ENCODE measurements around the gene TCL1B. TPM values are rescaled to one million over a fixed set of nuclear protein-coding genes. Genes with fewer than 3 reads are reported as not detected.

TCL1B gene, protein sequence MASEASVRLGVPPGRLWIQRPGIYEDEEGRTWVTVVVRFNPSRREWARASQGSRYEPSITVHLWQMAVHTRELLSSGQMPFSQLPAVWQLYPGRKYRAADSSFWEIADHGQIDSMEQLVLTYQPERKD
- not detected in 2 replicates for total RNA-seq (2014; rRNA removed; shearing (Covaris generic); ENCODE audit: low replicate concordance)

DNA sequence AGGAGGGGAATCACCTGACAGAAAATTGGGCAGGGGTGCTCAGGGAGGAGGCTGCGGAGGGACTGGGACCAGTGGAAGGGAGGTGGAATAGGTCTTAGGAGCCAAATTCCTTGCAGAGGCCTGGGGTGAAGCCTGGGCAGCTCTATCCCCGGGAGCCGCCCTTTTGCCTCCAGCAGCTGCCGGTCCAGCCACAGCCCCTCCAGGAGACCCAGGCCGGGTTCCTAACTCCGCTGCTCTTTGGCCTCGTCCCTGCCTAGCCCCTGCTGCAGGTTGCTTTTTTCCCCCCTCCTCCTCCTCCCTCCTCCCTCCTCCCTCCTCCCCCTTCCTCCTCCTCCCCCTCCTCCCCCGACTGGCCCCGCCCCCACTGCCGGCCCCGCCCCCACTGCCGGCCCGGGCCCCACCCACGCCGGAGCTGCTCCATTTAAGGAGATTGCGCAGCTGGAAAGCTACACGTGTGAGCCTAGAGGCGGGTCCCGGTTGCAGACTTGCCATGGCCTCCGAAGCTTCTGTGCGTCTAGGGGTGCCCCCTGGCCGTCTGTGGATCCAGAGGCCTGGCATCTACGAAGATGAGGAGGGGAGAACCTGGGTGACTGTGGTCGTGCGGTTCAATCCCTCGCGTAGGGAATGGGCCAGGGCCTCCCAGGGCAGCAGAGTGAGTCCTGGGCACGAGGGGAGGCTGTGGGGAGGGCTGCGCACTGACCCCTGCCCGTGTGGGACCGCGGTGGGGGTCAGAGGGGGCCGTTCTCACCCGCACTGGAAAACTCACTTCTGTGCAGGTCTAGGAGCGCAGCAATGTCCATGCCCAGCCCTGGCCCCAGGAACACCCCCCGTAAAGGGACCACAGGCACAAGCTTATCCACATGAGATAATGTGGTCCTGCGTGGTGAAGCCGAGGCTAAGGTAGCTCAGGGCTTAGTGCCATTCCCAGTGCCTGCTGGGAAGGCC lies at the start of gene TCL1B:
TCL1B (plus strand) TSS at position 449 of the 945 bp plus-strand sequence; CDS start at position 491, 42 bp downstream.
- Histone ChIP-seq H3K9me3 (no peaks in the 10 kb centered on the region), H3K27me3 (no peaks in the 10 kb centered on the region), H3K4me3 (no peak within 1 kb of the TSS), H3K36me3 (no peaks in the 10 kb centered on the region)
- DNase-seq: no peak

DNA sequence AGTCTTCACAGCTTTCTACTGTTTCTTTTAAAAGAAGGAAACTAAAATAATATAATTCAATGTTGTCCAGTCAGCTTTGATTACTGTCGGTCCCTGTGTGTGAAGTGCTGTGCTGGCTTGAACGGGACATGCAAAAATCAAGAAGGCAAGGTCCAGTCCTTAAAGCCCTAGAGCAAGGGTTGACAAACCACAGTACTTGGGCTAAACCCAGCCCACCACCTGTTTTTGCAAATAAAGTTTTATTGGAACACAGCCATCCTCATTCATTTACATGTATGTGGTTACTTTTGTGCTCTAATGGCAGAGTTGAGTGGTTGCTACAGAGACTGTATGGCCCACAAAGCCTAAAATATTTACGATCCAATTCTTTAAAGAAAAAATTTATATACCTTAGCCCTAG lies 41.2 kb upstream of the TCL1B start:
- no peaks in the 10 kb centered on the region for H3K36me3 ChIP-seq
- DNase-seq: no peak
- H3K9me3 ChIP-seq: no peaks in the 10 kb centered on the region
- no peaks in the 10 kb centered on the region for H3K27me3 ChIP-seq
- no peak overlapping the region for H3K4me3 ChIP-seq

DNA sequence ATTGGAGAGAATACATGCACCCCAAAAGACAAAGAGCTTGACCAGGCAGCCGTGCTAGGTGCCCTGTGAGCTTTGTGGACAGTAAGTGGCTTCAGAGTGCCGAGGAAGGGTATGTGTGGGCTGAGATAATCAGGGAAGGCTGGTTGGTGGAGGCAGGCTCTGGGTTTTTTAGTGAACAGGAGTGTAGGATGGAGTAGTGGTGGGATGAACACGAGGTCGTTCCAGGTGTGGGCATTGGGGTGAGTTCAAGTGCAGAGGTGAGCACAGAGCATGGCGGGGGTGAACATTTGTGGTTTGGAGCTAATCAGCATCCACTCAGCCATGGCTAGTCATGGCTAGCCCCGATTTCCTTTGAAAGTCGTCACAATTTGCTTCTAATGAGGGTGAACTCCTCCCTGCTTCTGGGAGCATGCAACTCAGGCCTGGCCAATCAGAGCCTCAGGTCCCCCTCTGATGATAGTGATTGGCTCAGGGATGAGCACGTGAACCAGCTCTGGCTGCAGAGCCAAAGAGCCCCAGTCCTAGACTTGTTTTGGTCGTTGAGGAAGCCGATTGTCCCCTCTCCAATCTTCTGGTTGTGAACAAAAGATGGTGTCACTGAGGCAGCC lies 40.7 kb upstream of the TCL1B start:
- H3K4me3 ChIP-seq: no peak overlapping the region
- DNase-seq: no peak
- H3K36me3 ChIP-seq: no peaks in the 10 kb centered on the region
- no peaks in the 10 kb centered on the region for H3K9me3 ChIP-seq
- H3K27me3 ChIP-seq: no peaks in the 10 kb centered on the region

DNA sequence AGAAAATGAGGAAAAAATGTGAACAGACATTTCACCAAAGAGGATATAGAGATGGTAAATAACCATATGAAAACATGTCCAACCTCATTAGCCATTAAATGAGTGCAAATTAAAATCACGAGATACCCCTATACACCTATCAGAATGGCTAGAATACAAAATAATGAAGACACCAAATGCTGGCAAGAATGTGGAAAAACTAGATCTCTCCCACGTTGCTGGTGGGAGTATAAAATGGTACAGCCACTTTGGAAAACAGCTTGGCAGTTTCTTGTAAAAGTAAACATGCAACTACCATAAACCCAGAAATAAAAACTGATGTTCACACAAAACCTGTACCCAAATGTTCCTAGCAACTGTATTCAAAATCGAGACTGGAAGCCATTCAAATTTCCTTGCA lies 38.3 kb upstream of the TCL1B start:
- Histone ChIP-seq H3K9me3 (no peaks in the 10 kb centered on the region), H3K4me3 (no peak overlapping the region), H3K27me3 (no peaks in the 10 kb centered on the region), H3K36me3 (no peaks in the 10 kb centered on the region)
- DNase-seq: no peak

GRCh38 chr14:95649230-95649629 lies 37.0 kb upstream of the TCL1B start:
- no peaks in the 10 kb centered on the region for H3K9me3 ChIP-seq
- no peak overlapping the region for H3K4me3 ChIP-seq
- H3K27me3 ChIP-seq: no peaks in the 10 kb centered on the region
- no peaks in the 10 kb centered on the region for H3K36me3 ChIP-seq
- DNase-seq: no peak

DNA sequence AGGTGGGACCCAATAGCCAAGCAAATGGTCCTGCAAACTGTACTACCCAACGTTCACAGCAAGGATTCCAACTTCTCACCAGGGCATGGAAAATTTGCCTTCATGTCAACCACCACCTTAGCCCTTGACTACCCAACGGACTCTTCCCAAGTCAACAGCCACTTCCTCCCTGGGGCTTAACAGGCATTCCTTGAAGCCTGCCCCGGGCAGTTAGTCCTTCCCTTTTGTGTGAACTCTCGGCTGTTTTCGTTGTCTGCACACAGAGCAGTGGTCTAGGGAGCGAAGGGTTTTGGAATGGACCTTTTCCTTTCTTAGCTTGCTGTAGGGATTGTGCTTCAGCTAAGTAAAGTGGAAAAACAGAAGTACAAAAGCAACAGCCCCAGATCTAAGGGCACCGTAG lies 35.2 kb upstream of the TCL1B start:
- H3K4me3 ChIP-seq: no peak overlapping the region
- no peaks in the 10 kb centered on the region for H3K27me3 ChIP-seq
- H3K9me3 ChIP-seq: no peaks in the 10 kb centered on the region
- H3K36me3 ChIP-seq: no peaks in the 10 kb centered on the region
- no peak for DNase-seq

DNA sequence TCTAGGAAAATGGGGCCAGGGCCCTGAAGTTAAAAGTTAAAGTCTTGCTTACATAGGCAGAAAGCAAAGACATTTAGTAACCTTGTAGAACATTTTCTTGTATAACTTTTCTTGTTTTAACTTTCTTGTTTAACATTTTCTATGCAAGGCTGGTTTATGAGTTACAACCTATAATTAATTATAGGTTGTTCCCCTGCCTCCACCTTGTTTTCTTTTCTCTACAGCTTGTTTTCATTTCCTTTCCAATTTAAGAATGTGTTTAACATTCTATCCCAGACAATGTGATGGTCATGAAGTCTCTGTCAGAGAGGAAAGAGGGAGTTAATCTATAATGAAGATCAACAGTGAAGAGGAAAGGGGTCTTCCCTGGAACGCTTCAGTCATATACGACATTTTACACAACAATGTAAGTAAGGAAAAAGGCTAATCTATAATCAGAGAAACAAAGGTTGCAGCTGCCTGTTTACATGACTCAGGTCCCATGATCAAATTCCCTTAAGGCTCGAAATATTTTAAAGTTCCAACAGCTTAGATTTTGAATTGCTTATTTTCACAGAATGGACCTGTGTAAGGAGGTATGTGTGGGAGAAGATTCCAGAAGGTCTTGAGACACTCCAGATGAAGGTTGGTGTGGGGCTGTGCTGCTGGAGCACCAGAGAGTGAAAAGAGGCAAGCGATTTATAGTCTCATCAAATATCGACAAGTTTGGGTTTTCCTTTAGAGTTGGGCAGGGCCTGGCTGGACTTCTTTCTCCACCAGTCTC lies 34.2 kb upstream of the TCL1B start:
- DNase-seq: no peak
- no peaks in the 10 kb centered on the region for H3K9me3 ChIP-seq
- H3K27me3 ChIP-seq: no peaks in the 10 kb centered on the region
- H3K4me3 ChIP-seq: no peak overlapping the region
- H3K36me3 ChIP-seq: no peaks in the 10 kb centered on the region

DNA sequence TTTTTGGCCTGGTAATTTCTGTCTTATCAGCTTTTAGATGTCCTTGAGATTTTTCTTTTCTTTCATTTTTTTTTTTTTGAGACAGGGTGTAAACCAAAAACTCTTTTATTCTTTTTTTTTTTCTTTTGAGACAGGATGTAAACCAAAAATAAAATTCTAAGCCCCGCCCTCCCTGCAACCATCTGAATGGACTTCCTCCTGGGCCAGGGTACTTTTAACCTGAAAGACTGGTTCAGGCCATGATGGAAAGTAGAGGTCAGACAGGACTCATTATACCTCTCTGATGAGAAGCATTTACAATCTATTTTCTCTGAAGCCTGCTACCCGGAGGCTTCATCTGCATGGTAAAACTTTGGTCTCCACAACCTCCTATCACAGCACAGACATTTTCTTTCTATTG lies 33.5 kb upstream of the TCL1B start:
- Histone ChIP-seq H3K27me3 (no peaks in the 10 kb centered on the region), H3K4me3 (no peak overlapping the region)
- DNase-seq: no peak

GRCh38 chr14:95655461-95655860 lies 30.8 kb upstream of the TCL1B start:
- Histone ChIP-seq H3K36me3 (no peaks in the 10 kb centered on the region), H3K4me3 (no peak overlapping the region), H3K27me3 (no peaks in the 10 kb centered on the region), H3K9me3 (no peaks in the 10 kb centered on the region)
- DNase-seq: no peak

More for the DNA sequence above, 33.5 kb upstream of the TCL1B start:
- H3K36me3 ChIP-seq: no peaks in the 10 kb centered on the region
- no peaks in the 10 kb centered on the region for H3K9me3 ChIP-seq

GRCh38 chr14:95656634-95657033 lies 29.6 kb upstream of the TCL1B start:
- H3K36me3 ChIP-seq: no peaks in the 10 kb centered on the region

GRCh38 chr14:95657454-95657853 lies 28.8 kb upstream of the TCL1B start:
- Histone ChIP-seq H3K27me3 (no peaks in the 10 kb centered on the region), H3K4me3 (no peak overlapping the region), H3K9me3 (no peaks in the 10 kb centered on the region), H3K36me3 (no peaks in the 10 kb centered on the region)
- DNase-seq: no peak

More at GRCh38 chr14:95656634-95657033, 29.6 kb upstream of the TCL1B start:
- Histone ChIP-seq H3K27me3 (no peaks in the 10 kb centered on the region), H3K4me3 (no peak overlapping the region), H3K9me3 (no peaks in the 10 kb centered on the region)
- no peak for DNase-seq

DNA sequence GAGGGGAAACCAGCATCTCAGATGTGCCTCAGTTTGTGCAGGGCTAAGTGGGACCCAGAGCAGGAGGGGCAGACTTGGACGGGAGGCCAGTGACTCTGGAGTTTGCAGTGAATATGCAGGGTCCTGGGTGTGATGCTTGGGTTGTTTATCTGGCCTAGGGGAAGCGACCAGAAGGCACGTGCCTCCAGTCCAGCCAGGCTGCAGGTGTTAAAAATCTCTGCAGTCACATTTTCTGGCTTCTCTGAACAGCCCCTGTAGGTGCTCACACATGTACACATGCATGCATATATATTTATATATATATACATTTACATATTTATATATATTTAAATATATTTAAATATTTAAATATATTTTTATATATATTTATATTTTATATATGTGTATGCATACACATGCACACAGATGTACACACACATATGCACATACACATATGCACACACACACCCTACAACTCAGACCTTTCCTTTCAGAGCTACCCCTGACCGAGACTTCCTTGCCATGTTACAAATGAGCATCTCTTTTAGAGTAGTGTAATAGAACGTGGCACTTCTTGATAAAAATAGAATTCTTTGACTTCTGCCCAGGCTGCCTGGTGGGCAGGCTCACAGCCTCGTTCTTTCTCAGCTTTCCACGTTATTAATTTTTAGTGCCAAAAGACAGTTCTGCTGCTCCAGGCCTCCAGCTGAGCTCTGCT lies 26.8 kb upstream of the TCL1B start:
- DNase-seq: no peak
- H3K36me3 ChIP-seq: no peaks in the 10 kb centered on the region
- no peaks in the 10 kb centered on the region for H3K27me3 ChIP-seq
- no peak overlapping the region for H3K4me3 ChIP-seq
- H3K9me3 ChIP-seq: no peaks in the 10 kb centered on the region

GRCh38 chr14:95659990-95660385 lies 26.2 kb upstream of the TCL1B start:
- Histone ChIP-seq H3K4me3 (no peak overlapping the region), H3K9me3 (no peaks in the 10 kb centered on the region), H3K36me3 (no peaks in the 10 kb centered on the region), H3K27me3 (no peaks in the 10 kb centered on the region)
- peak; percentile 63 for DNase-seq

- no peaks in the 10 kb centered on the region for H3K9me3 ChIP-seq
- H3K4me3 ChIP-seq: no peak overlapping the region
- no peaks in the 10 kb centered on the region for H3K36me3 ChIP-seq
- no peak for DNase-seq
- no peaks in the 10 kb centered on the region for H3K27me3 ChIP-seq
Measured at GRCh38 chr14:95660651-95661515, 25.3 kb upstream of the TCL1B start.

DNA sequence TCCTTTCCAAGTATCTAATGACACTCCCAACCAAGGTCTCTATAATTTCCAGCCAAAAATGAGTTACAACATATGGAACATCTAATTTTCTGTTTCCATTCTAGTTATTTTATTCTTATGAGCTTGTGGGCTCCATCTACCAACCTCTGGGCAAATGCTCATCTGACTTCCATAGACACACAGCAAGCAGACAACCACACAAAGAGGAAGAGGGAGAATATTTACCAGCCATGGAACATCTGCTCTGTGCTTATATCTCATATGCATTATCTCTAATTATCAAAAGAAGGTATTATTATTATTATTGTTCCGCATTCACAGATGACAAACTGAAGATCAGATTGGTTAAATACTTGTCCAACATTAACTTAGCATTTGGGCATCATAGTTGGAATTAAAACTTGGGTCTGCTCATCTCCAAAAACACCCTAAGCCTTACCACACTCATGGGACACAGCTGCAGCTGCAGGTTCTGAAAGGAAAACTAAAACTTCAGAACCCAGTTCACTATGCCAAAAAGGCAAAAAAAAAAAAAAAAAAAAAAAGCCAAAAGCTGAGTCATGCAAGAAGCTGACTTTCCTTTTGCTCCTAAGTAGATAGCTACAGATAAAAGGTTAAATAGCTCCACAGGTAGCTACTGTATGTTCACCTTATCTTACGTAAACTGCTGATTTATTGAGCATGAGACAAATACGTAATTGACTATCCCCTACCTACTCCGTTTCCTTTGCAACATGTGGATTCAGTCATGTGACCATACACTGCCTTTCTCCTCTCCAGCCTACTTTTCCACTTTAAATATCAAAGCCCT lies 23.6 kb upstream of the TCL1B start:
- Histone ChIP-seq H3K4me3 (no peak overlapping the region), H3K36me3 (no peaks in the 10 kb centered on the region), H3K27me3 (no peaks in the 10 kb centered on the region), H3K9me3 (no peaks in the 10 kb centered on the region)
- no peak for DNase-seq
